ENCODE data around the gene SMIM10.

DNA sequence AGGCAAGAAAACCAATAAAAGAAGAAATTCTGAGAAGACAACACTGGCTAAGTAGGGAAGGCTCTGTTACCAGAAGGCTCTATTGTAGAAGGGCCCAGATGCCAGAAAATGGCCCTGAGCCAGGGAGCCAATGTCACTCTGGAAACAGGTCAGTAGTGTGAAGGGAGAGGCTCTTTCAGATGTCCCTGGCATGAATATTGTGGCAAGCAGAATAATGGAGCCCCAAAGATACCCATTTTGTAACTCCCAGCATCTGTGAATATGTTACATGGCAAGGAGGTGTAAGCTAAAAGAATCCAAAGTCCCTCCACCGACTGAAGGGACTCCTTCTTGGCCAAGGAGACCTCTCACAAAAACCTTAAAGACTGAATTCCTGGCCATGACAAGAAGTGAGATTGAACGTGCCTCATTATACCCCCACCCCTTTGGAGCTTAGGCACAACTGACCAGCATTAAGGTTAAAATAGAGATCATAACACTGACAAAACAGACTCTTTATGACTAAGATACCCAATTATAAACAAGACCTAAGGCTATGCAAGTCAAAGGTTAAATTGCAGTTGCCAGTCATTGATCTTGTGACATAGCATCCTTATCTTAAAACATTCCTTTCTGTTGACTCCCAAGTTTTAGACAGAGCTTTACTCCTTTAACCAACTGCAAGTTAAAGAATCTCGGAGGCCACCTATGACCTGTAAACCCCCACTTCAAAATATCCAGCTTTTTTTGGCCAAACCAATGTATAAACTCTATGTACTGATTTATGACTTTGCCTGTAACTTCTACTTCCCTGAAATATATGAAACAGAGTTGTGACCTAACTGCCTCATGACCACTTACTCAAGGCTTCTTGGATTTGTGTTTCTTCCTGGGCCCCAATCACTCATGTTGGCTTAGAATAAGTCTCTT lies 42.2 kb upstream of the SMIM10 start:
- TF ChIP-seq SUZ12 (IDR thresholded peaks at IDR 0.05; ENCODE audit: extremely low read depth, insufficient read depth, insufficient read length) (no peak), YY1 (IDR thresholded peaks at IDR 0.05; ENCODE audit: insufficient read depth, insufficient read length) (no peak)
